Tibial nerve (tissue), 4 donors: Measurements from ENCODE around the gene B3GNT9. TPM values are rescaled to one million over a fixed set of nuclear protein-coding genes. Genes with fewer than 3 reads are reported as not detected.

Experiments
- DNase-seq, 2 donors: peaks; one replicate each; pipeline ENCODE4 v3.0.0-alpha.2; 2019; ENCODE audit warnings: low spot score in 2 of 2
- H3K27ac ChIP-seq, 4 donors: fragments of 200-600 bp; sonication (generic) in 3 of 4; one replicate each; pipeline ENCODE4 v1.5.1; 2017 to 2019; ENCODE audit warnings: mild to moderate bottlenecking in 1 of 4
- H3K27me3 ChIP-seq, 2 donors: fragments of 200-600 bp; sonication (generic) in 1 of 2; one replicate each; pipeline versions ENCODE4 v1.5.1 to v1.6.0; 2017 to 2019
- H3K36me3 ChIP-seq, 3 donors: fragments of 200-600 bp; sonication (generic); one replicate each; pipeline ENCODE4 v1.5.1; 2018 to 2019
- H3K4me1 ChIP-seq, 4 donors: fragments of 200-600 bp; sonication (generic) in 3 of 4; one replicate each; pipeline ENCODE4 v1.5.1; 2017 to 2019
- H3K4me3 ChIP-seq, 4 donors: fragments of 200-600 bp; sonication (generic) in 3 of 4; one replicate each; pipeline ENCODE4 v1.5.1; 2017 to 2019; ENCODE audit warnings: mild to moderate bottlenecking in 1 of 4, moderate library complexity in 1 of 4
- H3K9me3 ChIP-seq, 4 donors: fragments of 200-600 bp; sonication (generic) in 3 of 4; one replicate each; pipeline ENCODE4 v1.5.1; 2017 to 2019
- CTCF ChIP-seq, 5 experiments: fragments of 200-600 bp in 3 of 5; fragments of 450-650 bp in 2 of 5; sonication (generic) in 3 of 5; IDR thresholded peaks; one replicate each; pipeline ENCODE4 v1.5.1; 2016 to 2019; ENCODE audit warnings: antibody characterized with exemption in 5 of 5, mild to moderate bottlenecking in 3 of 5, moderate library complexity in 2 of 5
- EP300 ChIP-seq, 2 donors: sonication (generic); formaldehyde crosslinking; IDR thresholded peaks; one replicate each; pipeline ENCODE4 v1.6.1; 2017; ENCODE audit warnings: antibody characterized with exemption in 2 of 2, mild to moderate bottlenecking in 1 of 2
- POLR2A ChIP-seq, 2 donors: fragments of 450-650 bp; IDR thresholded peaks; one replicate each; pipeline ENCODE4 v1.6.1; 2017; ENCODE audit warnings: antibody characterized with exemption in 2 of 2, mild to moderate bottlenecking in 2 of 2, moderate library complexity in 2 of 2
- WGBS, 2 donors: methylation state at CpG; one replicate each; pipeline ENCODE4 v1.1.5; 2018; 5-methylcytosine and 5-hydroxymethylcytosine counted together
- total RNA-seq, 4 donors: library from RNA; depleted of rRNA; stranded (reverse); fragments of >200 nt; gene quantifications; one replicate each; pipeline ENCODE4 v1.1.0, GENCODE V29; 2016

The B3GNT9 gene
- total RNA-seq, 4 donors from 2014 or later, result 9.3 to 23.1 (median 18.4) TPM

- peaks cover 0 to 17% of the 10 kb centered on the region in 2 donors for H3K27me3 ChIP-seq
- H3K4me1 ChIP-seq, result peaks cover 0 to 20% (median 7%) of the 10 kb centered on the region in 4 donors
- H3K4me3 ChIP-seq, result no peak overlapping the region
- 91 to 95% methylated on average over 4 of the region's 4 CpGs for whole genome bisulfite sequencing, 2 donors
- DNase-seq, result no peak
- peaks cover 0 to 73% (median 19%) of the 10 kb centered on the region in 3 donors for H3K36me3 ChIP-seq
- TF ChIP-seq CTCF (IDR thresholded peaks at IDR 0.05), result no peak
- no peak for TF ChIP-seq EP300 (IDR thresholded peaks at IDR 0.05)
- TF ChIP-seq POLR2A (IDR thresholded peaks at IDR 0.05), result no peak
- H3K9me3 ChIP-seq, result no peaks in the 10 kb centered on the region
- no peak overlapping the region for H3K27ac ChIP-seq
Observed at GRCh38 chr16:67147437-67148140, 3.2 kb downstream of the B3GNT9 start.

GRCh38 chr16:67146523-67147357 lies 4.1 kb downstream of the B3GNT9 start:
- no peaks in the 10 kb centered on the region for H3K9me3 ChIP-seq
- peaks cover 0 to 16% of the 10 kb centered on the region in 2 donors for H3K27me3 ChIP-seq
- H3K36me3 ChIP-seq, result peaks cover 0 to 81% (median 19%) of the 10 kb centered on the region in 3 donors
- no peak for DNase-seq
- 78 to 84% methylated on average over 7 of the region's 7 CpGs for WGBS, 2 donors
- TF ChIP-seq POLR2A (IDR thresholded peaks at IDR 0.05) (no peak), CTCF (IDR thresholded peaks at IDR 0.05) (no peak), EP300 (IDR thresholded peaks at IDR 0.05) (no peak)
- no peak overlapping the region for H3K4me3 ChIP-seq
- H3K4me1 ChIP-seq, result peaks cover 0 to 20% (median 7%) of the 10 kb centered on the region in 4 donors
- H3K27ac ChIP-seq, result no peak overlapping the region

GRCh38 chr16:67145746-67146145 lies 5.1 kb downstream of the B3GNT9 start:
- Histone ChIP-seq H3K36me3 (peaks cover 3 to 91% (median 26%) of the 10 kb centered on the region in 3 donors), H3K9me3 (no peaks in the 10 kb centered on the region), H3K27me3 (peaks cover 0 to 11% of the 10 kb centered on the region in 2 donors), H3K4me1 (peaks cover 0 to 12% (median 6%) of the 10 kb centered on the region in 4 donors), H3K4me3 (no peak overlapping the region), H3K27ac (no peak overlapping the region)
- DNase-seq, result no peak
- WGBS, 2 donors, result 85 to 88% methylated on average over 2 of the region's 2 CpGs
- TF ChIP-seq EP300 (IDR thresholded peaks at IDR 0.05) (no peak), POLR2A (IDR thresholded peaks at IDR 0.05) (no peak), CTCF (IDR thresholded peaks at IDR 0.05) (no peak)

GRCh38 chr16:67144943-67145342 lies 5.9 kb downstream of the B3GNT9 start:
- no peaks in the 10 kb centered on the region for H3K9me3 ChIP-seq
- H3K4me3 ChIP-seq, result no peak overlapping the region
- TF ChIP-seq POLR2A (IDR thresholded peaks at IDR 0.05), result no peak
- no peak for TF ChIP-seq EP300 (IDR thresholded peaks at IDR 0.05)
- TF ChIP-seq CTCF (IDR thresholded peaks at IDR 0.05), result no peak
- 92 to 97% methylated on average over 2 of the region's 2 CpGs for WGBS, 2 donors
- H3K36me3 ChIP-seq, result peaks cover 6 to 99% (median 30%) of the 10 kb centered on the region in 3 donors
- peaks cover 0 to 6% of the 10 kb centered on the region in 2 donors for H3K27me3 ChIP-seq
- H3K4me1 ChIP-seq, result peaks cover 0 to 4% (median 0%) of the 10 kb centered on the region in 4 donors
- no peak overlapping the region for H3K27ac ChIP-seq
- DNase-seq, result no peak

GRCh38 chr16:67142342-67142741 lies 8.5 kb downstream of the B3GNT9 start:
- Histone ChIP-seq H3K9me3 (no peaks in the 10 kb centered on the region), H3K4me1 (no peaks in the 10 kb centered on the region), H3K27ac (no peak overlapping the region), H3K36me3 (peaks cover 6 to 100% (median 30%) of the 10 kb centered on the region in 3 donors), H3K4me3 (no peak overlapping the region), H3K27me3 (no peaks in the 10 kb centered on the region)
- 83 to 93% methylated on average over 5 to 7 of the region's 9 CpGs for WGBS, 2 donors
- no peak for TF ChIP-seq POLR2A (IDR thresholded peaks at IDR 0.05)
- DNase-seq, result no peak
